ENCODE measurements around the gene TIPARP. TPM values are rescaled to one million over a fixed set of nuclear protein-coding genes. Genes with fewer than 3 reads are reported as not detected.
"Not testable (repeated sequence)": the region's sequence is repeated elsewhere in the genome, so short reads cannot be mapped to it uniquely, and the experiment has no call there.

Gene TIPARP
- total RNA-seq, 4 donors from 2014 or later = 61.9 to 94.8 (median 78.5) TPM

GRCh38 chr3:156644958-156645357 lies 29.4 kb upstream of the TIPARP start:
- H3K4me1 ChIP-seq = no peaks in the 10 kb centered on the region
- no peak overlapping the region for H3K27ac ChIP-seq (replicated peaks in 1 of 4)
- no peaks in the 10 kb centered on the region for H3K9me3 ChIP-seq
- H3K4me3 ChIP-seq = no peak overlapping the region
- TF ChIP-seq CTCF (IDR thresholded peaks at IDR 0.05) (no peak), EP300 (IDR thresholded peaks at IDR 0.05) (no peak), POLR2AphosphoS5 (IDR thresholded peaks at IDR 0.05) (no peak), POLR2A (IDR thresholded peaks at IDR 0.05; ENCODE audit: low read depth) (no peak)
- no peaks in the 10 kb centered on the region for H3K27me3 ChIP-seq
- intact Hi-C loops (cut with DNase I) = no loop called here
- no peaks in the 10 kb centered on the region for H3K36me3 ChIP-seq
- DNase-seq (ENCODE audit: extremely low spot score) = no peak

- Histone ChIP-seq H3K9me3 (no peaks in the 10 kb centered on the region), H3K36me3 (no peaks in the 10 kb centered on the region), H3K27me3 (no peaks in the 10 kb centered on the region), H3K27ac (replicated peaks in 1 of 4) (no peak overlapping the region), H3K4me3 (no peak overlapping the region), H3K4me1 (no peaks in the 10 kb centered on the region)
- TF ChIP-seq POLR2AphosphoS5 (IDR thresholded peaks at IDR 0.05) = no peak
- no peak for TF ChIP-seq CTCF (IDR thresholded peaks at IDR 0.05)
- no peak for TF ChIP-seq POLR2A (IDR thresholded peaks at IDR 0.05; ENCODE audit: low read depth)
- TF ChIP-seq EP300 (IDR thresholded peaks at IDR 0.05) = no peak
- DNase-seq (ENCODE audit: extremely low spot score) = no peak
- intact Hi-C loops (cut with DNase I) = no loop called here
Observed at GRCh38 chr3:156646958-156647357, 27.4 kb upstream of the TIPARP start.

GRCh38 chr3:156648086-156648485 lies 26.3 kb upstream of the TIPARP start:
- no peak for DNase-seq (ENCODE audit: extremely low spot score)
- WGBS = 82% methylated on average over 3 of the region's 3 CpGs
- no peaks in the 10 kb centered on the region for H3K9me3 ChIP-seq
- TF ChIP-seq POLR2A (IDR thresholded peaks at IDR 0.05; ENCODE audit: low read depth) (no peak), CTCF (IDR thresholded peaks at IDR 0.05) (no peak), POLR2AphosphoS5 (IDR thresholded peaks at IDR 0.05) (no peak), EP300 (IDR thresholded peaks at IDR 0.05) (no peak)
- no peaks in the 10 kb centered on the region for H3K27me3 ChIP-seq
- no peaks in the 10 kb centered on the region for H3K36me3 ChIP-seq
- no peak overlapping the region for H3K27ac ChIP-seq (replicated peaks in 1 of 4)
- no peaks in the 10 kb centered on the region for H3K4me1 ChIP-seq
- no peak overlapping the region for H3K4me3 ChIP-seq
- intact Hi-C loops (cut with DNase I) = no loop called here

GRCh38 chr3:156649681-156650080 lies 24.7 kb upstream of the TIPARP start:
- Histone ChIP-seq H3K27me3 (no peaks in the 10 kb centered on the region), H3K9me3 (no peaks in the 10 kb centered on the region), H3K27ac (replicated peaks in 1 of 4) (no peak overlapping the region), H3K4me1 (no peaks in the 10 kb centered on the region), H3K4me3 (no peak overlapping the region), H3K36me3 (no peaks in the 10 kb centered on the region)
- no peak for DNase-seq (ENCODE audit: extremely low spot score)
- intact Hi-C loops (cut with DNase I) = no loop called here
- TF ChIP-seq POLR2AphosphoS5 (IDR thresholded peaks at IDR 0.05) = no peak
- WGBS = 75% methylated on average over 1 of the region's 1 CpG

GRCh38 chr3:156652661-156653060 lies 21.7 kb upstream of the TIPARP start:
- intact Hi-C loops (cut with DNase I); H3K36me3 ChIP-seq; H3K27me3 ChIP-seq; H3K4me3 ChIP-seq; H3K27ac ChIP-seq (replicated peaks in 1 of 4); H3K9me3 ChIP-seq; DNase-seq (ENCODE audit: extremely low spot score); H3K4me1 ChIP-seq: not testable (repeated sequence)
- 90% methylated on average over 1 of the region's 2 CpGs for WGBS

GRCh38 chr3:156654834-156655233 lies 19.6 kb upstream of the TIPARP start:
- Histone ChIP-seq H3K36me3 (no peaks in the 10 kb centered on the region), H3K4me3 (no peak overlapping the region), H3K4me1 (peaks cover 0 to 10% (median 0%) of the 10 kb centered on the region in 4 donors), H3K9me3 (no peaks in the 10 kb centered on the region), H3K27me3 (no peaks in the 10 kb centered on the region), H3K27ac (replicated peaks in 1 of 4) (no peak overlapping the region)
- DNase-seq (ENCODE audit: extremely low spot score) = no peak
- WGBS = 94% methylated on average over 1 of the region's 1 CpG
- TF ChIP-seq EP300 (IDR thresholded peaks at IDR 0.05) = no peak
- TF ChIP-seq CTCF (IDR thresholded peaks at IDR 0.05) = no peak
- no peak for TF ChIP-seq POLR2A (IDR thresholded peaks at IDR 0.05; ENCODE audit: low read depth)
- no peak for TF ChIP-seq POLR2AphosphoS5 (IDR thresholded peaks at IDR 0.05)
- intact Hi-C loops (cut with DNase I) = no loop called here

All from esophagus muscularis mucosa (tissue), 4 donors.